CD4-positive, alpha-beta memory T cell (primary cell): ENCODE results near the gene SYCP2. TPM values are rescaled to one million over a fixed set of nuclear protein-coding genes. Genes with fewer than 3 reads are reported as not detected.

ENCODE experiments used
- CTCF ChIA-PET: fragments of 350-600 bp; sonication (Branson Sonifier 250); formaldehyde crosslinking; loops from one replicate; lab custom pipeline; 2021; ENCODE audit warnings: inconsistent platforms; ENCODE audit not compliant: partially characterized antibody; lab: Charles Lee
- POLR2A ChIA-PET: fragments of 350-600 bp; sonication (Branson Sonifier 250); formaldehyde crosslinking; loops from one replicate; lab custom pipeline; 2021; ENCODE audit not compliant: partially characterized antibody; lab: Charles Lee
- DNase-seq, 5 donors: peaks; one replicate each; pipeline versions ENCODE4 v3.0.0 to v3.0.0-alpha.2; 2020 to 2022; ENCODE audit warnings: mixed read lengths in 1 of 5
- H3K27ac ChIP-seq: one replicate; pipeline ENCODE4 v1.7.0; 2013; ENCODE audit warnings: low read depth, low read length
- H3K27me3 ChIP-seq: 2 replicates; pipeline ENCODE4 v1.7.0; 2013; ENCODE audit warnings: mild to moderate bottlenecking, low read length, moderate library complexity; ENCODE audit not compliant: insufficient read depth
- H3K36me3 ChIP-seq: 2 replicates; pipeline ENCODE4 v1.7.0; 2013; ENCODE audit warnings: mild to moderate bottlenecking, low read length, moderate library complexity; ENCODE audit not compliant: insufficient read depth
- H3K4me1 ChIP-seq: 2 replicates; pipeline ENCODE4 v1.7.0; 2013; ENCODE audit warnings: mild to moderate bottlenecking, low read length, moderate library complexity; ENCODE audit not compliant: insufficient read depth
- H3K4me3 ChIP-seq, 2 donors: one replicate each; pipeline ENCODE4 v1.7.0; 2013; ENCODE audit warnings: low read length in 2 of 2, mild to moderate bottlenecking in 1 of 2
- H3K9me3 ChIP-seq, 2 donors: one replicate each; pipeline ENCODE4 v1.7.0; 2013; ENCODE audit warnings: low read length in 2 of 2, control low read depth in 1 of 2; ENCODE audit not compliant: control insufficient read depth in 1 of 2
- H3K27ac Mint-ChIP-seq, 7 donors: one replicate each; pipeline ENCODE4 v1.8.0; 2020 to 2021; ENCODE audit warnings: mixed read lengths in 7 of 7, mild to moderate bottlenecking in 6 of 7, inconsistent platforms in 3 of 7, moderate library complexity in 3 of 7
- H3K27me3 Mint-ChIP-seq, 2 donors: one replicate each; pipeline ENCODE4 v1.8.0; 2020 to 2021; ENCODE audit warnings: mixed read lengths in 2 of 2
- H3K36me3 Mint-ChIP-seq, 2 donors: one replicate each; pipeline ENCODE4 v1.8.0; 2020 to 2021; ENCODE audit warnings: mixed read lengths in 2 of 2, inconsistent platforms in 1 of 2, mild to moderate bottlenecking in 1 of 2
- H3K4me1 Mint-ChIP-seq, 4 donors: one replicate each; pipeline ENCODE4 v1.8.0; 2020 to 2021; ENCODE audit warnings: mixed read lengths in 4 of 4, mild to moderate bottlenecking in 1 of 4
- H3K4me3 Mint-ChIP-seq, 8 donors: one replicate each; pipeline ENCODE4 v1.8.0; 2020 to 2021; ENCODE audit warnings: mixed read lengths in 8 of 8, mild to moderate bottlenecking in 7 of 8, moderate library complexity in 6 of 8, inconsistent platforms in 3 of 8
- H3K9me3 Mint-ChIP-seq, 8 donors: one replicate each; pipeline ENCODE4 v1.8.0; 2020 to 2021; ENCODE audit warnings: mixed read lengths in 8 of 8, mild to moderate bottlenecking in 5 of 8, inconsistent platforms in 3 of 8, moderate library complexity in 1 of 8
- intact Hi-C: fragments of 100-400 bp; cut with micrococcal nuclease; formaldehyde crosslinking; loops from one replicate; pipeline ENCODE4 v1.15.1; 2023
- polyA plus RNA-seq, 2 donors: library from polyadenylated mRNA; unstranded; fragments of 300-500 nt; fragmentation: Illumina TruSeq; gene quantifications; one replicate each; pipeline ENCODE4 v1.2.3, GENCODE V29; 2021
- total RNA-seq, 2 experiments: library from RNA; stranded (reverse); gene quantifications; one replicate each; pipeline ENCODE4 v1.2.3, GENCODE V29; 2021

Gene SYCP2
- total and polyA plus RNA-seq, 4 experiments from 2014 or later: 0.91 to 5.4 (median 2.8) TPM

GRCh38 chr20:59945175-59945574, 11.7 kb upstream of the SYCP2 start:
- Histone ChIP-seq H3K4me1 (peaks cover 31% of the 10 kb centered on the region), H3K9me3 (no peaks in the 10 kb centered on the region), H3K27ac (no peak overlapping the region), H3K36me3 (peaks cover 26% of the 10 kb centered on the region), H3K27me3 (no peaks in the 10 kb centered on the region), H3K4me3 (no peak overlapping the region)
- peak overlapping the region in 1 of 7 donors; percentile 68 for H3K27ac Mint-ChIP-seq
- H3K4me3 Mint-ChIP-seq: no peak overlapping the region
- intact Hi-C loops: loop anchor here (5.0 kb wide), 1 partner anchor 1942 kb away; no protein-coding TSS in a partner anchor
- no peaks in the 10 kb centered on the region for H3K27me3 Mint-ChIP-seq
- POLR2A ChIA-PET: interaction anchor here (2.2 kb wide), 1 partner anchor 11 kb away, joined by 6 read pairs; the partner anchor contains the start of gene SYCP2
- no peaks in the 10 kb centered on the region for H3K9me3 Mint-ChIP-seq
- peaks cover 22 to 42% (median 28%) of the 10 kb centered on the region in 4 donors for H3K4me1 Mint-ChIP-seq
- CTCF ChIA-PET: interaction anchor here (10.7 kb wide), 1 partner anchor 10 kb away, joined by 120 read pairs; the partner anchor contains the start of gene SYCP2
- H3K36me3 Mint-ChIP-seq: peaks cover 21 to 45% of the 10 kb centered on the region in 2 donors
- DNase-seq: no peak

GRCh38 chr20:59944726-59945125, 11.3 kb upstream of the SYCP2 start:
- CTCF ChIA-PET: interaction anchor here (1.0 to 10.7 kb wide), 2 partner anchors 10 to 113 kb away, joined by 4 to 120 read pairs; partner anchors contain the start of gene SYCP2
- Histone ChIP-seq H3K4me3 (no peak overlapping the region), H3K27ac (no peak overlapping the region), H3K36me3 (peaks cover 26% of the 10 kb centered on the region), H3K27me3 (no peaks in the 10 kb centered on the region), H3K9me3 (no peaks in the 10 kb centered on the region), H3K4me1 (peaks cover 31% of the 10 kb centered on the region)
- Mint-ChIP-seq H3K4me1 (peaks cover 22 to 42% (median 28%) of the 10 kb centered on the region in 4 donors), H3K27me3 (no peaks in the 10 kb centered on the region), H3K9me3 (no peaks in the 10 kb centered on the region), H3K36me3 (peaks cover 21 to 48% of the 10 kb centered on the region in 2 donors), H3K27ac (peak overlapping the region in 6 of 7 donors; percentile 11 to 77 (median 46)), H3K4me3 (no peak overlapping the region)
- no peak for DNase-seq
- POLR2A ChIA-PET: interaction anchor here (2.2 kb wide), 1 partner anchor 11 kb away, joined by 6 read pairs; the partner anchor contains the start of gene SYCP2
- intact Hi-C loops: loop anchor here (5.0 kb wide), 1 partner anchor 1943 kb away; no protein-coding TSS in a partner anchor

DNA sequence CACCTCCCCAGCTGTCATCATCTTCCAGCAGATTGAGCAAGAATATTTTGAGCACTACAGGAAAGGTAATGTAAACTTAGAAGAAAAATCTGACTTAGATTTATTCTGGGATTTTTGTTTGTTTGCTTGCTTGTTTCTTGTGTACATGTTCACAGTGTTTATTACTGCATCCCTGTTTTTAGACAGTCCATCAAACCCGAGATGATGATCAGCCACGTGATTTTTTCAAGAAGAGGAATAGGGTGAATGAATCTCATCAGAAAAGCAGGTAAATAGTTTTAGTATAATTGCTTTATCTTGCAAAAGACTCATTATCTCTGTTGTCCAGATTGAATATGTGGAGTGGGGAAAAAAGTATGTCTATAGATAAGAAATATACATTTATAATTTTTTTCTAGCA, 8.8 kb upstream of the SYCP2 start:
- no peaks in the 10 kb centered on the region for H3K27me3 ChIP-seq
- no peak for DNase-seq
- H3K9me3 Mint-ChIP-seq: no peaks in the 10 kb centered on the region
- peaks cover 42% of the 10 kb centered on the region for H3K4me1 ChIP-seq
- peaks cover 28 to 47% (median 36%) of the 10 kb centered on the region in 4 donors for H3K4me1 Mint-ChIP-seq
- no peak overlapping the region for H3K4me3 ChIP-seq
- no peak overlapping the region for H3K27ac ChIP-seq
- peaks cover 21 to 46% of the 10 kb centered on the region in 2 donors for H3K36me3 Mint-ChIP-seq
- intact Hi-C loops: no loop called here
- peak overlapping the region in 2 of 7 donors; percentile 15 to 93 for H3K27ac Mint-ChIP-seq
- POLR2A ChIA-PET: no interaction called here
- peaks cover 26% of the 10 kb centered on the region for H3K36me3 ChIP-seq
- H3K9me3 ChIP-seq: no peaks in the 10 kb centered on the region
- H3K27me3 Mint-ChIP-seq: no peaks in the 10 kb centered on the region
- CTCF ChIA-PET: interaction anchor here (0.9 kb wide), 1 partner anchor 320 kb away, joined by 3 read pairs; no protein-coding TSS in a partner anchor
- H3K4me3 Mint-ChIP-seq: peak overlapping the region in 5 of 8 donors; percentile 3 to 47 (median 21)

GRCh38 chr20:59940956-59941294, 7.5 kb upstream of the SYCP2 start:
- H3K9me3 Mint-ChIP-seq: no peaks in the 10 kb centered on the region
- Histone ChIP-seq H3K27me3 (no peaks in the 10 kb centered on the region), H3K9me3 (no peaks in the 10 kb centered on the region), H3K36me3 (peaks cover 26% of the 10 kb centered on the region), H3K27ac (peak overlapping the region; percentile 87), H3K4me3 (peak overlapping the region; percentile 87 to 95), H3K4me1 (peaks cover 52% of the 10 kb centered on the region)
- CTCF ChIA-PET: interaction anchor here (1.0 to 2.4 kb wide), 9 partner anchors 8 to 323 kb away, joined by 3 to 19 read pairs (median 4); partner anchors contain the start of gene CDH26
- intact Hi-C loops: loop anchor here (1.0 to 2.0 kb wide), 2 partner anchors 8 to 116 kb away; no protein-coding TSS in a partner anchor
- H3K36me3 Mint-ChIP-seq: peaks cover 20 to 41% of the 10 kb centered on the region in 2 donors
- peaks cover 35 to 54% (median 45%) of the 10 kb centered on the region in 4 donors for H3K4me1 Mint-ChIP-seq
- no peaks in the 10 kb centered on the region for H3K27me3 Mint-ChIP-seq
- POLR2A ChIA-PET: interaction anchor here (0.7 to 3.3 kb wide), 7 partner anchors 9 to 1288 kb away, joined by 3 to 39 read pairs (median 4); no protein-coding TSS in a partner anchor
- peak overlapping the region; percentile 93 to 99 (median 97) for H3K27ac Mint-ChIP-seq
- DNase-seq: no peak
- peak overlapping the region; percentile 90 to 99 (median 97) for H3K4me3 Mint-ChIP-seq

- CTCF ChIA-PET: interaction anchor here (0.6 to 2.4 kb wide), 12 partner anchors 9 to 1289 kb away, joined by 3 to 19 read pairs (median 4); partner anchors contain the start of gene CDH26
- Mint-ChIP-seq H3K4me3 (peak within 1 kb of the TSS; percentile 90 to 99 (median 97)), H3K36me3 (peaks cover 14 to 38% of the 10 kb centered on the region in 2 donors), H3K27ac (peak within 1 kb of the TSS; percentile 93 to 99 (median 97)), H3K27me3 (no peaks in the 10 kb centered on the region), H3K4me1 (peaks cover 34 to 60% (median 46%) of the 10 kb centered on the region in 4 donors), H3K9me3 (no peaks in the 10 kb centered on the region)
- POLR2A ChIA-PET: interaction anchor here (0.7 to 3.3 kb wide), 9 partner anchors 8 to 1290 kb away, joined by 3 to 39 read pairs (median 4); partner anchors contain the start of gene STX16
- H3K27me3 ChIP-seq: no peaks in the 10 kb centered on the region
- H3K9me3 ChIP-seq: no peaks in the 10 kb centered on the region
- peaks cover 52% of the 10 kb centered on the region for H3K4me1 ChIP-seq
- H3K4me3 ChIP-seq: peak within 1 kb of the TSS; percentile 87 to 95
- H3K27ac ChIP-seq: peak within 1 kb of the TSS; percentile 87
- DNase-seq: peak; percentile 87 to 90 (median 89)
- peaks cover 22% of the 10 kb centered on the region for H3K36me3 ChIP-seq
- intact Hi-C loops: loop anchor here (1.0 to 2.0 kb wide), 2 partner anchors 9 to 116 kb away; no protein-coding TSS in a partner anchor
Measured at GRCh38 chr20:59940129-59940955, 6.9 kb upstream of the SYCP2 start, which contains the start of the genes FAM217B and PPP1R3D. TSS of gene FAM217B (plus strand) at chr20:59940389. CDS start at chr20:59943944, 3,555 bp downstream. TSS of gene PPP1R3D (minus strand) at chr20:59940305. CDS start at chr20:59939931, 374 bp downstream.

GRCh38 chr20:59939879-59940128, 6.4 kb upstream of the SYCP2 start:
- Histone ChIP-seq H3K9me3 (no peaks in the 10 kb centered on the region), H3K36me3 (peaks cover 20% of the 10 kb centered on the region), H3K27me3 (no peaks in the 10 kb centered on the region), H3K27ac (peak overlapping the region; percentile 87), H3K4me1 (peaks cover 52% of the 10 kb centered on the region), H3K4me3 (peak overlapping the region; percentile 87 to 95)
- no peak for DNase-seq
- H3K27ac Mint-ChIP-seq: peak overlapping the region; percentile 64 to 93 (median 83)
- intact Hi-C loops: loop anchor here (1.0 to 2.0 kb wide), 2 partner anchors 9 to 117 kb away; no protein-coding TSS in a partner anchor
- CTCF ChIA-PET: interaction anchor here (0.6 to 2.4 kb wide), 12 partner anchors 9 to 1289 kb away, joined by 3 to 19 read pairs (median 4); partner anchors contain the start of gene CDH26
- peaks cover 14 to 36% of the 10 kb centered on the region in 2 donors for H3K36me3 Mint-ChIP-seq
- H3K9me3 Mint-ChIP-seq: no peaks in the 10 kb centered on the region
- H3K4me3 Mint-ChIP-seq: peak overlapping the region; percentile 90 to 99 (median 96)
- no peaks in the 10 kb centered on the region for H3K27me3 Mint-ChIP-seq
- POLR2A ChIA-PET: interaction anchor here (0.8 to 3.3 kb wide), 7 partner anchors 10 to 1289 kb away, joined by 3 to 39 read pairs (median 4); partner anchors contain the start of gene STX16
- peaks cover 34 to 60% (median 46%) of the 10 kb centered on the region in 4 donors for H3K4me1 Mint-ChIP-seq
